ENCODE results near the gene PYGB. TPM values are rescaled to one million over a fixed set of nuclear protein-coding genes. Genes with fewer than 3 reads are reported as not detected.

Gene PYGB
- total RNA-seq, 1 experiment from 2014 or later = 220 TPM

- intact Hi-C loops (cut with micrococcal nuclease; ENCODE audit: unreplicated experiment) = no loop called here
- BruUV-seq (replicated peaks) = no TSS peak
- POLR2A ChIA-PET = interaction anchor here (0.6 kb wide), 1 partner anchor 26 kb away, joined by 13 read pairs; no protein-coding TSS in a partner anchor
- ATAC-seq (no peak), DNase-seq (ENCODE audit: low read depth, low spot score) (no peak)
- H3K36me3 ChIP-seq (ENCODE audit: control insufficient read depth, insufficient read depth, low read length) = peaks cover 32% of the 10 kb centered on the region
- H3K4me3 ChIP-seq (ENCODE audit: low read depth in 2 of 2, low read length in 2 of 2) = no peak overlapping the region
- no peaks in the 10 kb centered on the region for H3K27me3 ChIP-seq (ENCODE audit: control insufficient read depth, insufficient read depth, low read length)
- H3K9me3 ChIP-seq (ENCODE audit: control insufficient read depth, insufficient read depth, low read depth, low read length) = no peaks in the 10 kb centered on the region
- H3K4me1 ChIP-seq (ENCODE audit: control insufficient read depth, insufficient read depth, low read length) = no peaks in the 10 kb centered on the region
- in situ Hi-C loops (cut with HindIII; ENCODE audit: low pct_unique_long_range_greater_than_20kb, low sequenced_read_pairs) = no loop called here
- TF ChIP-seq POLR2AphosphoS5 (IDR thresholded peaks at IDR 0.05; ENCODE audit: low read depth, low read length) (no peak), SIN3A (IDR thresholded peaks at IDR 0.05; ENCODE audit: borderline replicate concordance, insufficient read depth, low read depth, low read length) (no peak), CTCF (IDR thresholded peaks at IDR 0.05) (no peak), REST (IDR thresholded peaks at IDR 0.05; ENCODE audit: insufficient read depth in 1 of 2, low read depth in 2 of 2, low read length in 1 of 2) (no peak), TCF7L2 (IDR thresholded peaks at IDR 0.05; ENCODE audit: low read depth, low read length) (no peak)
- H3K27ac ChIP-seq (ENCODE audit: low read length) = no peak overlapping the region
- CTCF ChIA-PET = no interaction called here
Measured at GRCh38 chr20:25273541-25274358, 25.9 kb downstream of the PYGB start.

GRCh38 chr20:25274481-25274880 is 26.6 kb downstream of the PYGB start:
- Histone ChIP-seq H3K27me3 (ENCODE audit: control insufficient read depth, insufficient read depth, low read length) (no peaks in the 10 kb centered on the region), H3K36me3 (ENCODE audit: control insufficient read depth, insufficient read depth, low read length) (peaks cover 30% of the 10 kb centered on the region), H3K27ac (ENCODE audit: low read length) (no peak overlapping the region), H3K9me3 (ENCODE audit: control insufficient read depth, insufficient read depth, low read depth, low read length) (no peaks in the 10 kb centered on the region), H3K4me3 (ENCODE audit: low read depth in 2 of 2, low read length in 2 of 2) (no peak overlapping the region), H3K4me1 (ENCODE audit: control insufficient read depth, insufficient read depth, low read length) (peaks cover 6% of the 10 kb centered on the region; the same call in 1 of the 2 replicates)
- intact Hi-C loops (cut with micrococcal nuclease; ENCODE audit: unreplicated experiment) (no loop called here), in situ Hi-C loops (cut with HindIII; ENCODE audit: low pct_unique_long_range_greater_than_20kb, low sequenced_read_pairs) (no loop called here)
- POLR2A ChIA-PET = no interaction called here
- no peak for TF ChIP-seq CTCF (IDR thresholded peaks at IDR 0.05)
- TF ChIP-seq SIN3A (IDR thresholded peaks at IDR 0.05; ENCODE audit: borderline replicate concordance, insufficient read depth, low read depth, low read length) = no peak
- TF ChIP-seq TCF7L2 (IDR thresholded peaks at IDR 0.05; ENCODE audit: low read depth, low read length) = no peak
- TF ChIP-seq REST (IDR thresholded peaks at IDR 0.05; ENCODE audit: insufficient read depth in 1 of 2, low read depth in 2 of 2, low read length in 1 of 2) = no peak
- BruUV-seq (replicated peaks) = no TSS peak
- ATAC-seq = no peak
- DNase-seq (ENCODE audit: low read depth, low spot score) = no peak
- CTCF ChIA-PET = no interaction called here

Measured in Panc1 (cell line).